Measurements from ENCODE around the gene NELFA. TPM values are rescaled to one million over a fixed set of nuclear protein-coding genes. Genes with fewer than 3 reads are reported as not detected.

Gene NELFA
- total RNA-seq, 1 experiment from 2014 or later, result 27.0 TPM

GRCh38 chr4:1974840-1975239, 33.9 kb downstream of the NELFA start:
- intact Hi-C loops (cut with micrococcal nuclease; ENCODE audit: unreplicated experiment), result no loop called here
- Histone ChIP-seq H3K4me3 (ENCODE audit: low read depth in 2 of 2, low read length in 2 of 2) (no peak overlapping the region), H3K9me3 (ENCODE audit: control insufficient read depth, insufficient read depth, low read depth, low read length) (no peaks in the 10 kb centered on the region), H3K27ac (ENCODE audit: low read length) (no peak overlapping the region), H3K27me3 (ENCODE audit: control insufficient read depth, insufficient read depth, low read length) (no peaks in the 10 kb centered on the region), H3K36me3 (ENCODE audit: control insufficient read depth, insufficient read depth, low read length) (no peaks in the 10 kb centered on the region), H3K4me1 (ENCODE audit: control insufficient read depth, insufficient read depth, low read length) (no peaks in the 10 kb centered on the region)
- no peak for DNase-seq (ENCODE audit: low read depth, low spot score)
- no peak for ATAC-seq
- in situ Hi-C loops (cut with HindIII; ENCODE audit: low pct_unique_long_range_greater_than_20kb, low sequenced_read_pairs), result no loop called here
- BruUV-seq (replicated peaks), result no TSS peak
- no peak for TF ChIP-seq SIN3A (IDR thresholded peaks at IDR 0.05; ENCODE audit: borderline replicate concordance, insufficient read depth, low read depth, low read length)
- TF ChIP-seq POLR2AphosphoS5 (IDR thresholded peaks at IDR 0.05; ENCODE audit: low read depth, low read length), result no peak
- TF ChIP-seq, protein P1, sequence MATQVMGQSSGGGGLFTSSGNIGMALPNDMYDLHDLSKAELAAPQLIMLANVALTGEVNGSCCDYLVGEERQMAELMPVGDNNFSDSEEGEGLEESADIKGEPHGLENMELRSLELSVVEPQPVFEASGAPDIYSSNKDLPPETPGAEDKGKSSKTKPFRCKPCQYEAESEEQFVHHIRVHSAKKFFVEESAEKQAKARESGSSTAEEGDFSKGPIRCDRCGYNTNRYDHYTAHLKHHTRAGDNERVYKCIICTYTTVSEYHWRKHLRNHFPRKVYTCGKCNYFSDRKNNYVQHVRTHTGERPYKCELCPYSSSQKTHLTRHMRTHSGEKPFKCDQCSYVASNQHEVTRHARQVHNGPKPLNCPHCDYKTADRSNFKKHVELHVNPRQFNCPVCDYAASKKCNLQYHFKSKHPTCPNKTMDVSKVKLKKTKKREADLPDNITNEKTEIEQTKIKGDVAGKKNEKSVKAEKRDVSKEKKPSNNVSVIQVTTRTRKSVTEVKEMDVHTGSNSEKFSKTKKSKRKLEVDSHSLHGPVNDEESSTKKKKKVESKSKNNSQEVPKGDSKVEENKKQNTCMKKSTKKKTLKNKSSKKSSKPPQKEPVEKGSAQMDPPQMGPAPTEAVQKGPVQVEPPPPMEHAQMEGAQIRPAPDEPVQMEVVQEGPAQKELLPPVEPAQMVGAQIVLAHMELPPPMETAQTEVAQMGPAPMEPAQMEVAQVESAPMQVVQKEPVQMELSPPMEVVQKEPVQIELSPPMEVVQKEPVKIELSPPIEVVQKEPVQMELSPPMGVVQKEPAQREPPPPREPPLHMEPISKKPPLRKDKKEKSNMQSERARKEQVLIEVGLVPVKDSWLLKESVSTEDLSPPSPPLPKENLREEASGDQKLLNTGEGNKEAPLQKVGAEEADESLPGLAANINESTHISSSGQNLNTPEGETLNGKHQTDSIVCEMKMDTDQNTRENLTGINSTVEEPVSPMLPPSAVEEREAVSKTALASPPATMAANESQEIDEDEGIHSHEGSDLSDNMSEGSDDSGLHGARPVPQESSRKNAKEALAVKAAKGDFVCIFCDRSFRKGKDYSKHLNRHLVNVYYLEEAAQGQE (IDR thresholded peaks at IDR 0.05; ENCODE audit: insufficient read depth in 1 of 2, low read depth in 2 of 2, low read length in 1 of 2), result no peak
- TF ChIP-seq CTCF (IDR thresholded peaks at IDR 0.05), result no peak
- no peak for TF ChIP-seq TCF7L2 (IDR thresholded peaks at IDR 0.05; ENCODE audit: low read depth, low read length)
- ChIA-PET CTCF (no interaction called here), POLR2A (no interaction called here)

- 0 out of 2 replicates have a peak, but pooled peaks cover 3% of the 10 kb centered on the region for H3K36me3 ChIP-seq (ENCODE audit: control insufficient read depth, insufficient read depth, low read length)
- BruUV-seq (replicated peaks), result no TSS peak
- no peak overlapping the region for H3K27ac ChIP-seq (ENCODE audit: low read length)
- no peaks in the 10 kb centered on the region for H3K27me3 ChIP-seq (ENCODE audit: control insufficient read depth, insufficient read depth, low read length)
- intact Hi-C loops (cut with micrococcal nuclease; ENCODE audit: unreplicated experiment) (no loop called here), in situ Hi-C loops (cut with HindIII; ENCODE audit: low pct_unique_long_range_greater_than_20kb, low sequenced_read_pairs) (no loop called here)
- ChIA-PET CTCF (no interaction called here), POLR2A (no interaction called here)
- no peak for DNase-seq (ENCODE audit: low read depth, low spot score)
- no peak overlapping the region for H3K4me3 ChIP-seq (ENCODE audit: low read depth in 2 of 2, low read length in 2 of 2)
- H3K4me1 ChIP-seq (ENCODE audit: control insufficient read depth, insufficient read depth, low read length), result no peaks in the 10 kb centered on the region
- H3K9me3 ChIP-seq (ENCODE audit: control insufficient read depth, insufficient read depth, low read depth, low read length), result no peaks in the 10 kb centered on the region
- TF ChIP-seq TCF7L2 (IDR thresholded peaks at IDR 0.05; ENCODE audit: low read depth, low read length) (no peak), SIN3A (IDR thresholded peaks at IDR 0.05; ENCODE audit: borderline replicate concordance, insufficient read depth, low read depth, low read length) (no peak), POLR2AphosphoS5 (IDR thresholded peaks at IDR 0.05; ENCODE audit: low read depth, low read length) (no peak), CTCF (IDR thresholded peaks at IDR 0.05) (no peak)
- TF ChIP-seq, protein P1 (IDR thresholded peaks at IDR 0.05; ENCODE audit: insufficient read depth in 1 of 2, low read depth in 2 of 2, low read length in 1 of 2), result no peak
- no peak for ATAC-seq
Measured at GRCh38 chr4:1973661-1974060, 35.1 kb downstream of the NELFA start.
